ENCODE data around the gene SMAD3. TPM values are rescaled to one million over a fixed set of nuclear protein-coding genes. Genes with fewer than 3 reads are reported as not detected.
A peak's percentile ranks its signal among the peaks of the same experiment; 100 is the strongest.
"Not testable (repeated sequence)": the region's sequence is repeated elsewhere in the genome, so short reads cannot be mapped to it uniquely, and the experiment has no call there.

The SMAD3 gene
- total RNA-seq, 4 donors from 2014 or later: 41.9 to 94.9 (median 56.1) TPM

DNA sequence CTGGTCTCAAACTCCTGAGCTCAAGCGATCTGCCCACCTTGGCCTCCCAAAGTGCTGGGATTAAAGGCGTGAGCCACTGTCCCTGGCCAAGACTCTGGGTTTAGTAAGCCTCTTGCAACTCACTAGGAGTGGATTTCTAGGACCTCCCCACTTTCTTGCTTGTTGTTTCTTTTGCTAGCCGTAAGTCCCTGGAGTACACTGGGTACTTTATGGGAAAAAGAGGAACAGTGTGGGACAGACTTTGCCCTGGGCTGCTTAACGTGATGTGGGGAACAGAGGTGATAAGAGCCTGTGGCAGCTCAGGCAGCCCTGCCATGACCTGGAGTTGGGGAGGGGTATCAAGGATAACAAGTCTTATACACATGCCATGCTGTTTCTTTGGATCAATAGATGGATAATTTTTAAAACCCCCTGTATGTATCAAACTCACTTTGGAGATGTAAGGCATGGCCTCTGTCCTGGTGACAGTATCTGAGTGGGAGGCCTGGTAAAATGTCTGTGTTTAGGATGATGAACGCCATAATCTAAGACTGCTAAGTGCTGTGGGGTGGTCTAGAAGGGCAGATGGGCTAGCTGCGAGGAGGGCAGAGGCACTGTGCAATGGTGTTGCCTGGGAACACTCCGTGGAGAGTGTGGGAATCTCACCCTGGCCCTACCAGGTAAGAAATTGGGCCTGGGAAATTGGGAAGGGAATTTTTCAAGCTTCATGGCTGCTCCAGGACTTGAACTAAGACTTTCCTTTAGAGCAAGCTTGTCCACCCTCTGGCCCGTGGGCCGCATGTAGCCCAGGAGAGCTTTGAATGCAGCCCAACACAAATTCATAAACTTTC, 54.8 kb downstream of the SMAD3 start:
- Histone ChIP-seq H3K4me1 (peaks cover 91% of the 10 kb centered on the region), H3K36me3 (no peaks in the 10 kb centered on the region), H3K27me3 (no peaks in the 10 kb centered on the region), H3K27ac (peak overlapping the region; percentile 92), H3K9me3 (no peaks in the 10 kb centered on the region), H3K4me3 (no peak overlapping the region)
- DNase-seq (ENCODE audit: low spot score in 2 of 2): no peak
- TF ChIP-seq POLR2A (IDR thresholded peaks at IDR 0.05) (no peak), POLR2AphosphoS5 (IDR thresholded peaks at IDR 0.05) (no peak), EP300 (IDR thresholded peaks at IDR 0.05) (no peak)
- TF ChIP-seq, protein P1, sequence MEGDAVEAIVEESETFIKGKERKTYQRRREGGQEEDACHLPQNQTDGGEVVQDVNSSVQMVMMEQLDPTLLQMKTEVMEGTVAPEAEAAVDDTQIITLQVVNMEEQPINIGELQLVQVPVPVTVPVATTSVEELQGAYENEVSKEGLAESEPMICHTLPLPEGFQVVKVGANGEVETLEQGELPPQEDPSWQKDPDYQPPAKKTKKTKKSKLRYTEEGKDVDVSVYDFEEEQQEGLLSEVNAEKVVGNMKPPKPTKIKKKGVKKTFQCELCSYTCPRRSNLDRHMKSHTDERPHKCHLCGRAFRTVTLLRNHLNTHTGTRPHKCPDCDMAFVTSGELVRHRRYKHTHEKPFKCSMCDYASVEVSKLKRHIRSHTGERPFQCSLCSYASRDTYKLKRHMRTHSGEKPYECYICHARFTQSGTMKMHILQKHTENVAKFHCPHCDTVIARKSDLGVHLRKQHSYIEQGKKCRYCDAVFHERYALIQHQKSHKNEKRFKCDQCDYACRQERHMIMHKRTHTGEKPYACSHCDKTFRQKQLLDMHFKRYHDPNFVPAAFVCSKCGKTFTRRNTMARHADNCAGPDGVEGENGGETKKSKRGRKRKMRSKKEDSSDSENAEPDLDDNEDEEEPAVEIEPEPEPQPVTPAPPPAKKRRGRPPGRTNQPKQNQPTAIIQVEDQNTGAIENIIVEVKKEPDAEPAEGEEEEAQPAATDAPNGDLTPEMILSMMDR (IDR thresholded peaks at IDR 0.05): no peak
- WGBS: 71% methylated on average over 9 of the region's 9 CpGs

DNA sequence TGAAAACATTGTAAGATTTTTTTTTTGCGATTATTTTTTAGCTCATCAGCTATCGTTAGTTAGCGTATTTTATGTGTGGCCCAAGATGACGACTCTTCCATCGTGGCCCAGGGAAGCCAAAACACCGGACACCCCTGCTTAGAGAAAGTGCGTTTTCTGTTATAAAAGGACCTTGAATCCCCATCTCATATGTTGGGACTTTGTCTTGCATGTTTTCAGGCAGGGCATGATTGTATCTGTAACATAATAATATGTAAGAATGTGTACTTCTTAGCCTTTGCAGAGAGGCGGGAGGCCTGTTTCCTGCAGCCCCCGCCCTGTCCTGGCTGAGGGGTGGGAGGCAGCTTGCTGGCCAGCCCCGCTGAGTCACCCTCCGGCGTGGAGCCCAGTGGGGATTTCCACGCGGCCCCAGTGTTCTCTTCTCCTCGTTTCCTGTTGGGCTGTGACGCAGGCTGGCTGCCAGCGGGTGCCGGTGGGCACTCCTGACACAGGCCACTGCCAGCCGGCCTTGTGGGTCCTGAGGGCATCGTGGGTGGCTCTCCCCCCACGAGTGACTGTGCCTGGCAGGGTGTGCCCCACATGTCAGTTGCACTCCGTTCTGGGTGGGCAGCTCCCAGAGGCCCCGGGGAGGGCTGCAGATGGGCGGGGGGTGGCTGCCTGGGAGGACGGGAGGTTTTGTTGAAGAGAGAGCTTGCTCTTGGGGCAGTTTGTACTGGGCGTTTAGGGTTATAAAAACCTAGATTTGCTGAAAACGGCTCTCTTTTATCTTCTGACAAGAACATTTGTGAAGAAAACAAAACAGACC, 55.6 kb downstream of the SMAD3 start:
- no peaks in the 10 kb centered on the region for H3K9me3 ChIP-seq
- H3K27ac ChIP-seq: peak overlapping the region; percentile 92
- no peaks in the 10 kb centered on the region for H3K27me3 ChIP-seq
- TF ChIP-seq POLR2AphosphoS5 (IDR thresholded peaks at IDR 0.05) (peak in 2 of 3 donors; percentile 79 to 83), EP300 (IDR thresholded peaks at IDR 0.05) (no peak), POLR2A (IDR thresholded peaks at IDR 0.05) (no peak)
- TF ChIP-seq, protein P1 (IDR thresholded peaks at IDR 0.05): no peak
- peaks cover 91% of the 10 kb centered on the region for H3K4me1 ChIP-seq
- H3K4me3 ChIP-seq: peak overlapping the region; percentile 33
- H3K36me3 ChIP-seq: no peaks in the 10 kb centered on the region
- 13% methylated on average over 23 of the region's 27 CpGs for WGBS
- DNase-seq (ENCODE audit: low spot score in 2 of 2): peak; percentile 94 to 96

DNA sequence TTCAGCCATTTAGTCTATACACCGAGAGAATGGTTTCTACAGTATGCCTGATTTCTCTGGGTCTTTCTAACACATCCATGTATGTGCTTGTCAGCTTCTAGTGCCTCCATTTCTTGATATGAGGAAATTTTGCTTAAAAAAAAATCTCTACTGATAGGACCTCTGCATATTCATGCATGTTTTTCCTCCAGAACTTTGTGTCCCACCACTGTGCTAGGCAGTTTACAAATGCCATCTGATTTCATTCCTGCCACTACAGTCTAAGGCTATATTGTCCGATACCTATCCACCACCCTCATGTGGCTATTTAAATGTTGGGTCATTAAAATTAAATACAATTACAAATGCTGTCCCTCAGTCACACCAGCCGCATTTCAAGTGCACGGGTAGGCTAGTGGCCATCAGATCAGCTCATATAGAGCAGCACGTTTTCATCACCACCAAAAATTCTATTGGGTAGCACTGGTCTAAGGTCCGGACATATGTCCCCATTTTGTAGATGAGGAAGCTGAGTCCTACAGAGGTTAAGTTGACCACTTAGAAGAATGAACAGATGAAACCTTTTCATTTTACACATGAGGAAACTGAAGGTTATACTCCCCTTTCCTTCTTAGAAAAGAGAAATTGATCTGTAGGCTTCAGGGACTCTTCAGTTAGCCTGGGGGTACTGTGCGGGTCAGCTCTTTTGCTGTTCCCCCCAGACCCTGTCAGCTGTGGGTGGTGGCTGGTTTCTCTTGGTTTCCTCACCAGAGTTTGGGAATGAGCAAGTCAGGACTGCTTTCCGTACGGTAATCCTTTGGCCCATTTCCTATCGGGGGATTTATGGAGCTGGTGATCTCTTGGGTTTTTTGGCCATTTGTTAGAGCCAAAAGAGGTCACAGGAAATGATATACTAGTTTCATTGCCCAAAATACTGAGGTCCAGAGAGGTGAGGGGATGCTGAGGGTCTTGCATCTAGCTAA, 56.5 kb downstream of the SMAD3 start:
- H3K27ac ChIP-seq: peak overlapping the region; percentile 92
- no peaks in the 10 kb centered on the region for H3K36me3 ChIP-seq
- H3K27me3 ChIP-seq: no peaks in the 10 kb centered on the region
- TF ChIP-seq POLR2AphosphoS5 (IDR thresholded peaks at IDR 0.05) (no peak), EP300 (IDR thresholded peaks at IDR 0.05) (no peak), POLR2A (IDR thresholded peaks at IDR 0.05) (no peak)
- TF ChIP-seq, protein P1 (IDR thresholded peaks at IDR 0.05): no peak
- peak overlapping the region; percentile 33 for H3K4me3 ChIP-seq
- no peak for DNase-seq (ENCODE audit: low spot score in 2 of 2)
- no peaks in the 10 kb centered on the region for H3K9me3 ChIP-seq
- 63% methylated on average over 10 of the region's 10 CpGs for WGBS
- peaks cover 91% of the 10 kb centered on the region for H3K4me1 ChIP-seq

DNA sequence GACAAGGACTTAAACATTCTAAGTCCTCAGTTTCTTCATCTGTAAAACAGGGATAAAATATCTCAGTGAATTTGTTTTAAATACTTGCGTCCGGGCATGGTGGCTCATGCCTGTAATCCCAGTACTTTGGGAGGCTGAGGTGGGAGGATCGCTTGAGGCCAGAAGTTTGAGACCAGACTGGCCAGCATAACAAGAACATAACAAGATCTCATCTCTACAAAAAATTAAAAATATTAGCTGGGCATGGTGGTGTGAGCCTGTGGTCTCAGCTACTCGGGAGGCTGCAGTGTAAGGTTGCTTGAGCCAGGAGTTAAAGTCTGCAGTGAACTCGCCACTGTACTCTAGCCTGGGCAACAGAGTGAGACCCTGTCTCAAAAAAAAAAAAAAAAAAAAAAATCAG, 57.4 kb downstream of the SMAD3 start:
- H3K36me3 ChIP-seq; H3K27me3 ChIP-seq; DNase-seq (ENCODE audit: low spot score in 2 of 2); H3K4me3 ChIP-seq; H3K9me3 ChIP-seq: not testable (repeated sequence)
- Histone ChIP-seq H3K4me1 (peaks cover 91% of the 10 kb centered on the region), H3K27ac (peak overlapping the region; percentile 92)
- 78% methylated on average over 5 of the region's 5 CpGs for WGBS

DNA sequence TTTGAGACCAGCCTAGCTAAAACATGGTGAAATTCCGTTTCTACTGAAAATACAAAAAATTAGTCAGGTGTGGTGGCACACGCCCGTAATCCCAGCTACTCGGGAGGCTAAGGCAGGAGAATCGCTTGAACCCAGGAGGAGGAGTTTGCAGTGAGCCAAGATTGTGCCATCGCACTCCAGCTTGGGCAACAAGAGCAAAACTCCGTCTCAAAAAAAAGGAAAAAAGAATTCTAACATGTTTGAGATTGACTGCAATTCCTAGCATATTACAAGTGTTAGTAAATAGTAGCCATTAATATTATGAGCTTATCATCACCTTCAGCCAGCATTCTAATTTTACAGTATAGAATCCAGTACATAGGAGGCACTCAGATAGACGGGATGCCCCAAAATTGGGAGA, 57.9 kb downstream of the SMAD3 start:
- not testable (repeated sequence) for H3K9me3 ChIP-seq; DNase-seq (ENCODE audit: low spot score in 2 of 2); H3K36me3 ChIP-seq; H3K27me3 ChIP-seq; H3K4me3 ChIP-seq
- Histone ChIP-seq H3K27ac (peak overlapping the region; percentile 82), H3K4me1 (peaks cover 92% of the 10 kb centered on the region)
- 89% methylated on average over 8 of the region's 8 CpGs for WGBS

Data from suprapubic skin (tissue), 4 donors.